AG10803 (cell line): ENCODE results near the gene SBSN.
"Not testable (repeated sequence)": the region's sequence is repeated elsewhere in the genome, so short reads cannot be mapped to it uniquely, and the experiment has no call there.

Source experiments
- DNase-seq: peaks from one replicate; pipeline ENCODE4 v3.0.0; 2010; ENCODE audit warnings: low read depth
- H3K4me3 ChIP-seq: 2 replicates; pipeline ENCODE4 v1.5.1; 2011; ENCODE audit warnings: mild to moderate bottlenecking, low read length, control low read depth
- TF ChIP-seq, protein P1 (sequence below): conservative IDR thresholded peaks from 2 replicates; pipeline ENCODE4 v1.5.1; 2011; ENCODE audit warnings: mild to moderate bottlenecking, low read length, control low read depth, inconsistent platforms

SBSN gene

DNA sequence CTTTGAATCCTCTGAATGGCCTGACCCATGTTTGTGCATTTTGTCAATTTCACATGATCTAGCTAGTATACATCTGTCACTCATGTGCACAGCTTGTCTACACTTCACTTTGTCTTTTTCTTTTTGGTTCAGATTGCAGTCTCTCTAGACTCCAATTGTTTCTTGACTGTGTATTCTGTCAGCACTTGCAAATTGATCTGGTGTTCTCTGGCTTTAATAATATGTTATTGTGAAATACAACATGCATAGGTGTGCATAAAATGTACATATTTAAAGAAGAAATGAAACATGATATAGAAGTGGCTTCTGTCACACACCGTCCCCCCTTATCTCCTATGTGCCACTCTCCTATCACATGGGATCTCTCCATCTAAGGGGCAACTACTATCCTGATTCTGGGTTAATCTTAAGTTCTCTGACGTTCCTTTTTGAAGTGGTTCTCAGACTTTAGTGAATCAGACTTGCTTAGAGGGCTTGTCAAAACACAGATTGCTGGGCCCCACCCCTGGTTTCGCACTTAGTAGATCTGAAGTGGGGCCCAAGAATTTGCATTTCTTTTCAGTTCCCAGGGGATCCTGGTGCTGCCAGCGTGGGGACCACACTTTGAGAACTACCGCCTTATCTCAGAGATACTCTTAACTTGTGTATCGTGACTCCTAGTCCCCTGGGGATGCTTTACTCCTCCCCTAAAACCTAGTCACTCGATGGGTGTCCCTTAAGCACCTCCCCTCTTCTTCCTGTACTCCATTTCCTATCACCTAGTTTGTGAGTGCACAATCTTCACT lies 43.7 kb downstream of the SBSN start:
- TF ChIP-seq, protein P1, sequence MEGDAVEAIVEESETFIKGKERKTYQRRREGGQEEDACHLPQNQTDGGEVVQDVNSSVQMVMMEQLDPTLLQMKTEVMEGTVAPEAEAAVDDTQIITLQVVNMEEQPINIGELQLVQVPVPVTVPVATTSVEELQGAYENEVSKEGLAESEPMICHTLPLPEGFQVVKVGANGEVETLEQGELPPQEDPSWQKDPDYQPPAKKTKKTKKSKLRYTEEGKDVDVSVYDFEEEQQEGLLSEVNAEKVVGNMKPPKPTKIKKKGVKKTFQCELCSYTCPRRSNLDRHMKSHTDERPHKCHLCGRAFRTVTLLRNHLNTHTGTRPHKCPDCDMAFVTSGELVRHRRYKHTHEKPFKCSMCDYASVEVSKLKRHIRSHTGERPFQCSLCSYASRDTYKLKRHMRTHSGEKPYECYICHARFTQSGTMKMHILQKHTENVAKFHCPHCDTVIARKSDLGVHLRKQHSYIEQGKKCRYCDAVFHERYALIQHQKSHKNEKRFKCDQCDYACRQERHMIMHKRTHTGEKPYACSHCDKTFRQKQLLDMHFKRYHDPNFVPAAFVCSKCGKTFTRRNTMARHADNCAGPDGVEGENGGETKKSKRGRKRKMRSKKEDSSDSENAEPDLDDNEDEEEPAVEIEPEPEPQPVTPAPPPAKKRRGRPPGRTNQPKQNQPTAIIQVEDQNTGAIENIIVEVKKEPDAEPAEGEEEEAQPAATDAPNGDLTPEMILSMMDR: no peak
- no peak overlapping the region for H3K4me3 ChIP-seq

DNA sequence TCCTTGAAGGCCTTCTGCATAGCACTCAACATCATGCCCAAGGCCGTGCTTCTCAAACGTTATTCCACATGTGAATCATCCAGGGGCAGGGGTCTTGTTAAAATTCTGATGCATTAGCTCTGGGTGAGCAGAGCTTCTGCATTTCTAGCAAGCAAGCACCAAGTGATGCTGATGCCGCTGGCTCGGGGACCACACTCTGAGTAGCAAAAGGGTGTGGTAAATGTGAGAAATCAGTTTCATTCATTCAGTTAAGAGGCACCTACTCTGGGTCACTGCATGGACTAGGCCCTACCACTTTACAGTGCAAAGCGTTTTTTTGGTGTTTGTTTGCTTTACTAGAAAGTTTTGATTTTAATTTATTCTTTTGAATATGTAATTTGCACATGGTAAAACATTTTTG lies 45.0 kb downstream of the SBSN start:
- DNase-seq: no peak
- no peak overlapping the region for H3K4me3 ChIP-seq
- TF ChIP-seq, protein P1: no peak

More for the DNA sequence above, 43.7 kb downstream of the SBSN start:
- no peak for DNase-seq

DNA sequence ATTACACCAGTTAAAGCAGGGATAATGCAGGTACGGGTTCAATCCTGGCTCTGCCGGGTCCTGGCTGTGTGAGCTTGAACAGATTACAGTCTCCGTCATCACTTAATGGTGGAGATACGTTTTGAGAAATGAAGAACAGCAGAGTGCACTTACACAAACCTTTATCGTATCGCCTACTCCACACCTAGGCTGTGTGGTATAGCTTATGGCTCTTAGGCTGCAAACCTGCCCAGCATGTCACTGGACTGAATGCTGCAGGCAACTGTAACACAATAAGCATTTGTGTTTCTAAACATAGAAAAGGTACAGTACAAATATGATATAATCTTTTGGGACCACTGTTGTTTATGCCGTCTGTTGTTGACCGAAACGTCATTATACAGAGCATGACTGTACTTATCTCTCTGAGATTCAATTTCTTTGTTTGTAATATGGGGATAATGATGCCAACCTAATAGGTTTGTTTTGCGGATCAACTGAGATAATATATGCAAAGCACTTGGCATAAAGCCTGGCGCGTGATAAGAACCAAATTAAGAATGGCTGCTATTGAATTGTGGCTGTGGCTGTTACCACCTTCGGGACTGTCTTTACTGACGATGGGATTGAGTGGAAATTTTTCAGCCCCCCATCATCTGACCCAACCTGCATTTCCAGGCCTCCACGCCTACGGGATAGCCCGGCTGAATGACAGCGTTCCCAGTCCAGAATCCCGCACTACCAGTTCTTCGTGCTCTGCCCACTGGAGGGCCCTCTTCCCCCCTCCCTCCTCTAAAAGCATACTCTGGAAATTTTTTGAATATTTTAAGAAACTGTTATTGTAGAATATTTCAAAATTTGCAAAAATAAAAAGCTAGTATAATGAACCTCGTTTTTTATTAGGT lies 49.1 kb downstream of the SBSN start:
- no peak for DNase-seq
- H3K4me3 ChIP-seq: no peak overlapping the region
- TF ChIP-seq, protein P1: no peak

DNA sequence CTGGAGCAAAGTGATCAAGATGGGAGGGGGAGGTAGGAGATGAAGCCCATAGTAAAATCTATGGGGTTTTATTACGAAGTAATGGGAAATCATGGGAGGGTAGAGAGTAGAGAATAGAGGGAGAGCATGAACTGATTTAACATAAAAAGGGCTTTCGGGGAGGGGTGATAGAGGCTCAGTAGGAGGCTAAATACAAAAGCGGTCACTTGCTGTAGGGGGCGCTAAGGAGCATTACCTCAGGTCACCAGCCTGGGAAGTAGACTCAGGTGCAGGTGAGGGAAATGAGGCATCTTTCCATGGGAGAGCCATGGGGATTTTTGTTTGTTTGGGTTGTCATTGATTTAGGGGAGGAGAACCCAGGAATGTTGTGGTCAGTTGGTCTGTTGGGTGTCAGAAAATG lies 52.0 kb downstream of the SBSN start:
- no peak overlapping the region for H3K4me3 ChIP-seq
- TF ChIP-seq, protein P1: no peak
- DNase-seq: no peak

DNA sequence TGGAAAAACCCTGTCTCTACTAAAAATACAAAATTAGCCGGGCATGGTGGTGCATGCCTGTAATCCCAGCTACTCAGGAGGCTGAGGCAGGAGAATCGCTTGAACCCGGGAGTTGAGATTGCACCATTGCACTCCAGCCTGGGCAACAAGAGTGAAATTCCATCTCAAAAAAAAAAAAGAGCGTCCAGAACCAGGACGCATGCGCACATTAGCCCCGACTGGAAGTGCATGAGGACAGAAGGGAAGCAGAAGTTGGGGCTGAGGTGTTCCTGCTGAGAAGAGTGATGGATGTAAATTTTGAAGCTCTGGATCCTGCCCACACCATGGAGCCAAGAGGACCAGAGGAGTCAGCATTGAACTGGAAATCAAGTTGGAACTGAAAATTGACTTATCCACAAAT lies 53.5 kb downstream of the SBSN start:
- H3K4me3 ChIP-seq, DNase-seq: not testable (repeated sequence)

DNA sequence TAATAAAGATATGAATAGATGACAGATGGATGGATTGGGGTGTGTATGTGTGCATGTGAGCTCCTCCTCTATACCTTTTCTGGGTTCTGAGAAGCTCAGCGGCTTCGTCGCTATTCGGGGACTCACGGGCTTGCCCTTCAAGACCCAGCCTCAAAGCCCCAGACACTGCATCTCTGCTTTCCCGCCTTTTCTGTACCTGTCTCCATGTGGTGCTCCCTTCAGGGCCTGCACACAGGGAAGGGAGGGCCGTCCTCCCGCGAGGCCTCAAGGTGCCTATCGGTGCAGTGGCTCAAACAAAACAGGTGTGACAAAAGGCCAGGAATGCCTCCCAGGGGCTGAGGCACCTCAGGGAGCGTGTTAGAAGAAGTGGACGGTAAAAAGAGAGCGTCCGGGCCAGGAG lies 54.0 kb downstream of the SBSN start:
- TF ChIP-seq, protein P1: no peak
- no peak for DNase-seq
- no peak overlapping the region for H3K4me3 ChIP-seq
